Liver (tissue), 9 donors: ENCODE data around the gene PITPNC1. TPM values are rescaled to one million over a fixed set of nuclear protein-coding genes. Genes with fewer than 3 reads are reported as not detected.

Source experiments
- DNase-seq: peaks from one replicate; pipeline ENCODE4 v3.0.0-alpha.2; 2017; ENCODE audit warnings: low spot score
- H3K27ac ChIP-seq, 2 donors: one replicate each; pipeline ENCODE4 v1.7.0; 2013; ENCODE audit warnings: inconsistent platforms in 2 of 2, low read length in 2 of 2, control low read depth in 1 of 2, low read depth in 1 of 2, mild to moderate bottlenecking in 1 of 2
- H3K27me3 ChIP-seq, 4 donors: one replicate each; pipeline versions ENCODE4 v1.6.1 to v1.7.0; 2013; ENCODE audit warnings: low read length in 3 of 4, inconsistent platforms in 1 of 4, mild to moderate bottlenecking in 1 of 4, moderate library complexity in 1 of 4; ENCODE audit not compliant: control insufficient read depth in 4 of 4, insufficient read depth in 4 of 4
- H3K36me3 ChIP-seq, 4 donors: one replicate each; pipeline versions ENCODE4 v1.6.1 to v1.7.0; 2013; ENCODE audit warnings: low read length in 3 of 4, mild to moderate bottlenecking in 3 of 4, low read depth in 1 of 4, moderate library complexity in 1 of 4; ENCODE audit not compliant: control insufficient read depth in 4 of 4, insufficient read depth in 3 of 4
- H3K4me1 ChIP-seq, 4 donors: one replicate each; pipeline versions ENCODE4 v1.6.1 to v1.7.0; 2013; ENCODE audit warnings: low read length in 3 of 4, mild to moderate bottlenecking in 3 of 4, moderate library complexity in 1 of 4; ENCODE audit not compliant: control insufficient read depth in 4 of 4, insufficient read depth in 4 of 4
- H3K4me3 ChIP-seq, 3 donors: one replicate each; pipeline versions ENCODE4 v1.6.1 to v1.7.0; 2013; ENCODE audit warnings: low read length in 3 of 3, control low read depth in 1 of 3, low read depth in 1 of 3, mild to moderate bottlenecking in 1 of 3
- H3K9ac ChIP-seq, 2 donors: one replicate each; pipeline ENCODE4 v1.7.0; 2013; ENCODE audit warnings: low read length in 2 of 2, mild to moderate bottlenecking in 2 of 2, moderate library complexity in 2 of 2, control low read depth in 1 of 2, low read depth in 1 of 2
- H3K9me3 ChIP-seq, 4 donors: one replicate each; pipeline versions ENCODE4 v1.6.1 to v1.7.0; 2013; ENCODE audit warnings: low read length in 3 of 4; ENCODE audit not compliant: control insufficient read depth in 4 of 4
- EGR1 ChIP-seq, 2 donors: IDR thresholded peaks; 2 replicates each; pipeline ENCODE4 v1.6.1; 2016 to 2018; ENCODE audit warnings: antibody characterized with exemption in 2 of 2, low read depth in 2 of 2
- FOXA1 ChIP-seq: IDR thresholded peaks from 2 replicates; pipeline ENCODE4 v1.6.1; 2016; ENCODE audit warnings: antibody characterized with exemption
- FOXA2 ChIP-seq: IDR thresholded peaks from 2 replicates; pipeline ENCODE4 v1.6.1; 2016; ENCODE audit warnings: antibody characterized with exemption
- GABPA ChIP-seq, 2 donors: IDR thresholded peaks in 1 of 2; conservative IDR thresholded peaks in 1 of 2; 2 replicates each; pipeline ENCODE4 v1.6.1; 2016; ENCODE audit warnings: antibody characterized with exemption in 2 of 2, mild to moderate bottlenecking in 1 of 2, moderate library complexity in 1 of 2
- HNF4A ChIP-seq, 2 donors: conservative IDR thresholded peaks; 2 replicates each; pipeline ENCODE4 v1.6.1; 2016; ENCODE audit warnings: antibody characterized with exemption in 2 of 2, mild to moderate bottlenecking in 2 of 2
- HNF4G ChIP-seq: IDR thresholded peaks from 2 replicates; pipeline ENCODE4 v1.6.1; 2016; ENCODE audit warnings: antibody characterized with exemption
- JUND ChIP-seq, 2 donors: IDR thresholded peaks; 2 replicates each; pipeline ENCODE4 v1.6.1; 2016; ENCODE audit warnings: antibody characterized with exemption in 2 of 2
- NR2F2 ChIP-seq: IDR thresholded peaks from 2 replicates; pipeline ENCODE4 v1.6.1; 2016; ENCODE audit warnings: antibody characterized with exemption
- RAD21 ChIP-seq, 2 donors: IDR thresholded peaks; 2 replicates each; pipeline ENCODE4 v1.6.1; 2016; ENCODE audit warnings: antibody characterized with exemption in 2 of 2, mild to moderate bottlenecking in 2 of 2
- RXRA ChIP-seq, 2 donors: IDR thresholded peaks; 2 replicates each; pipeline ENCODE4 v1.6.1; 2017 to 2018; ENCODE audit warnings: antibody characterized with exemption in 2 of 2, mild to moderate bottlenecking in 1 of 2
- SP1 ChIP-seq: IDR thresholded peaks from 2 replicates; pipeline ENCODE4 v1.6.1; 2018; ENCODE audit warnings: antibody characterized with exemption, mild to moderate bottlenecking
- TAF1 ChIP-seq: conservative IDR thresholded peaks from 2 replicates; pipeline ENCODE4 v1.6.1; 2016; ENCODE audit warnings: antibody characterized with exemption, mild to moderate bottlenecking
- YY1 ChIP-seq: IDR thresholded peaks from 2 replicates; pipeline ENCODE4 v1.6.1; 2016; ENCODE audit warnings: antibody characterized with exemption, mild to moderate bottlenecking
- WGBS: extraction: QIAGEN DNeasy Blood & Tissue Kit; methylation state at CpG from one replicate; pipeline ENCODE4 v1.1.7; 2013; 5-methylcytosine and 5-hydroxymethylcytosine counted together
- polyA plus RNA-seq, 2 donors: library from polyadenylated mRNA; stranded (reverse) in 1 of 2; unstranded in 1 of 2; fragments of 200-250 nt in 1 of 2; fragments of >200 nt in 1 of 2; fragmentation: Nextera tagmentation in 1 of 2; extraction: Ambion mirVana in 1 of 2; gene quantifications; one replicate each; pipeline versions ENCODE4 v1.2.1 to v1.2.3, GENCODE V29; 2013 to 2015
- total RNA-seq, 2 donors: library from RNA; depleted of rRNA; stranded (reverse); fragments of >200 nt; gene quantifications; one replicate each; pipeline ENCODE4 v1.2.3, GENCODE V29; 2014
- TF ChIP-seq, protein P1 (sequence below): IDR thresholded peaks from 2 replicates; pipeline ENCODE4 v1.6.1; 2016; ENCODE audit warnings: antibody characterized with exemption, mild to moderate bottlenecking
- TF ChIP-seq, protein P2 (sequence below): IDR thresholded peaks from 2 replicates; pipeline ENCODE4 v1.6.1; 2016; ENCODE audit warnings: antibody characterized with exemption
- TF ChIP-seq, protein P3 (sequence below): IDR thresholded peaks from 2 replicates; pipeline ENCODE4 v1.6.1; 2016; ENCODE audit warnings: antibody characterized with exemption
- TF ChIP-seq, protein P4 (sequence below): IDR thresholded peaks from 2 replicates; pipeline ENCODE4 v1.6.1; 2016; ENCODE audit warnings: antibody characterized with exemption
- TF ChIP-seq, protein P5 (sequence below): fragments of 150-350 bp; IDR thresholded peaks from 2 replicates; pipeline ENCODE4 v1.5.1; 2017; ENCODE audit warnings: improper control_type of control experiment, low read depth, low read length; ENCODE audit not compliant: missing input control
- donor health status: healthy.
- donor health status: healthy.
- donor health status: healthy.
- donor health status: healthy.
- donor health status: healthy.

The PITPNC1 gene
- total and polyA plus RNA-seq, 4 donors: 2.3 to 10.2 (median 5.7) TPM

DNA sequence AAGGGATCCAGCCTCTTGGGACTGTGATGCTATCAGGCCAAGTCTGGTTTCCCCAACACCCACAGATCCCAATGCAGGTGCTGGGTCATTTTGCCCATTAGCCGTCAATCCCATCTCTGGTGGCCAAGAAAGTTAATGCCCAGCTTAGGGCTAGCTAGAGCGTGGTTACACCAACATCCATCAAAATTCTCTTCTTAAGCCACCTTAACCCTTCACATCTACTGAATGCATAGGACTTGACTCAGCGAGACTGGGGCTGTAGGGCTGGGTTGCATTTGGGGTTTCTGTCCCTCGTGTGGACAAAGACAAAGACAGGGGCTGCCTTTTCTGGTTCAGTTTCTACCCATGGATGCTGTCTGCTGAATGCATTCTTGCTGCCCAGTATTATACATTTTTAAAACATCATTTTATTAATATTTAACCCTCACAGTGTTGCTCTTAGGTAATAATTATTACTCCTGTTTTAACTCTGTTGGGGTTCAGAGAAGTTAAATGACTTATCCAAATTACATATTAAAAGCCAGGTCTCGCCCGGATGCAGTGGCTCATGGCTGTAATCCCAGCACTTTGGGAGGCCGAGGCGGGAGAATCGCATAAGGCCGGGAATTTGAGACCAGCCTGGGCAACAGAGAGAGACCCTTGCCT lies 199.5 kb downstream of the PITPNC1 start:
- DNase-seq: no peak
- Histone ChIP-seq H3K27me3 (no peaks in the 10 kb centered on the region), H3K9ac (no peak overlapping the region), H3K27ac (no peak overlapping the region), H3K4me1 (no peaks in the 10 kb centered on the region), H3K9me3 (no peaks in the 10 kb centered on the region), H3K36me3 (peaks cover 0 to 4% (median 0%) of the 10 kb centered on the region in 4 donors), H3K4me3 (no peak overlapping the region)
- WGBS: 97% methylated on average over 10 of the region's 10 CpGs
- TF ChIP-seq HNF4A (conservative IDR thresholded peaks at IDR 0.05): no peak
- no peak for TF ChIP-seq JUND (IDR thresholded peaks at IDR 0.05)
- TF ChIP-seq NR2F2: no peak
- no peak for TF ChIP-seq EGR1 (IDR thresholded peaks at IDR 0.05; ENCODE audit: low read depth in 2 of 2)
- no peak for TF ChIP-seq TAF1

DNA sequence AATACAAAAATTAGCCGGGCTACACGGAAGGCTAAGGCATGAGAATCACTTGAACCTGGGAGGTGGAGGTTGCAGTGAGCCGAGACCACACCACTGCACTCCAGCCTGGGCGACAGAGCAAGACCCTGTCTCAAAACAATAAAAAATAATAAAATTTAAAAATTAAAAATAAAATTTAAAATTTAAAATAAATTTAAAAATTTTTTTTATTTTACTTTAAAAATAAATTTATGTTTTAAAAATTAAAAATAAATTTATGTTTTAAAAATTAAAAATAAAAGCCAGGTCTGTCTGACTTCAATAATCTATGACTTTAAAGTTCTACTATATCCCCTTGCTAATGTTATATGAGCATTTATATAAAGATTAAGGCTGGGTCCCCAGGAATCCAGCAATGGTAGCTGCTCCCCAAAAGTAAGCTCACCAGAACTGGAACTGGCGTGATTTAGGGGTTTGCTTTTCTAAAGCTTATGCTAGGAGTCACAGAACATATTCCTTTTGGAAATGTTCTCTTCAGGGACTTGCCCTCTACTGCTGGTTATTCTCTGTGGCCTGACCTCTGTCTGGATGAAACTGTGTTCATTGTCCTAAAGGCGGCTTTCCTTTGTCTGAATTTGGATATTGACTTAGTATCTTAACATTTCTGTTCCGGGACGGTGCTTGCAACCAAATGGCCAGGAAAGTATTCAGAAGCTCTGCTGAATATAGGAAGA lies 200.5 kb downstream of the PITPNC1 start:
- Histone ChIP-seq H3K27ac (no peak overlapping the region), H3K9ac (no peak overlapping the region)

More for the DNA sequence above, 200.5 kb downstream of the PITPNC1 start:
- H3K27me3 ChIP-seq: no peaks in the 10 kb centered on the region
- 97% methylated on average over 8 of the region's 8 CpGs for WGBS
- H3K4me1 ChIP-seq: no peaks in the 10 kb centered on the region
- no peaks in the 10 kb centered on the region for H3K9me3 ChIP-seq
- no peak overlapping the region for H3K4me3 ChIP-seq
- DNase-seq: no peak
- H3K36me3 ChIP-seq: peaks cover 0 to 4% (median 0%) of the 10 kb centered on the region in 4 donors
- TF ChIP-seq GABPA (IDR thresholded peaks at IDR 0.05 in 1 of 2, conservative IDR thresholded peaks at IDR 0.05 in 1 of 2): no peak
- no peak for TF ChIP-seq SP1
- TF ChIP-seq, protein P1, sequence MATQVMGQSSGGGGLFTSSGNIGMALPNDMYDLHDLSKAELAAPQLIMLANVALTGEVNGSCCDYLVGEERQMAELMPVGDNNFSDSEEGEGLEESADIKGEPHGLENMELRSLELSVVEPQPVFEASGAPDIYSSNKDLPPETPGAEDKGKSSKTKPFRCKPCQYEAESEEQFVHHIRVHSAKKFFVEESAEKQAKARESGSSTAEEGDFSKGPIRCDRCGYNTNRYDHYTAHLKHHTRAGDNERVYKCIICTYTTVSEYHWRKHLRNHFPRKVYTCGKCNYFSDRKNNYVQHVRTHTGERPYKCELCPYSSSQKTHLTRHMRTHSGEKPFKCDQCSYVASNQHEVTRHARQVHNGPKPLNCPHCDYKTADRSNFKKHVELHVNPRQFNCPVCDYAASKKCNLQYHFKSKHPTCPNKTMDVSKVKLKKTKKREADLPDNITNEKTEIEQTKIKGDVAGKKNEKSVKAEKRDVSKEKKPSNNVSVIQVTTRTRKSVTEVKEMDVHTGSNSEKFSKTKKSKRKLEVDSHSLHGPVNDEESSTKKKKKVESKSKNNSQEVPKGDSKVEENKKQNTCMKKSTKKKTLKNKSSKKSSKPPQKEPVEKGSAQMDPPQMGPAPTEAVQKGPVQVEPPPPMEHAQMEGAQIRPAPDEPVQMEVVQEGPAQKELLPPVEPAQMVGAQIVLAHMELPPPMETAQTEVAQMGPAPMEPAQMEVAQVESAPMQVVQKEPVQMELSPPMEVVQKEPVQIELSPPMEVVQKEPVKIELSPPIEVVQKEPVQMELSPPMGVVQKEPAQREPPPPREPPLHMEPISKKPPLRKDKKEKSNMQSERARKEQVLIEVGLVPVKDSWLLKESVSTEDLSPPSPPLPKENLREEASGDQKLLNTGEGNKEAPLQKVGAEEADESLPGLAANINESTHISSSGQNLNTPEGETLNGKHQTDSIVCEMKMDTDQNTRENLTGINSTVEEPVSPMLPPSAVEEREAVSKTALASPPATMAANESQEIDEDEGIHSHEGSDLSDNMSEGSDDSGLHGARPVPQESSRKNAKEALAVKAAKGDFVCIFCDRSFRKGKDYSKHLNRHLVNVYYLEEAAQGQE: no peak
- no peak for TF ChIP-seq RAD21 (IDR thresholded peaks at IDR 0.05)
- no peak for TF ChIP-seq JUND (IDR thresholded peaks at IDR 0.05)
- TF ChIP-seq, protein P2, sequence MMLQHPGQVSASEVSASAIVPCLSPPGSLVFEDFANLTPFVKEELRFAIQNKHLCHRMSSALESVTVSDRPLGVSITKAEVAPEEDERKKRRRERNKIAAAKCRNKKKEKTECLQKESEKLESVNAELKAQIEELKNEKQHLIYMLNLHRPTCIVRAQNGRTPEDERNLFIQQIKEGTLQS: no peak
- TF ChIP-seq TAF1: no peak
- TF ChIP-seq NR2F2: no peak
- TF ChIP-seq HNF4A (conservative IDR thresholded peaks at IDR 0.05): no peak
- TF ChIP-seq HNF4G: no peak
- TF ChIP-seq, protein P3, sequence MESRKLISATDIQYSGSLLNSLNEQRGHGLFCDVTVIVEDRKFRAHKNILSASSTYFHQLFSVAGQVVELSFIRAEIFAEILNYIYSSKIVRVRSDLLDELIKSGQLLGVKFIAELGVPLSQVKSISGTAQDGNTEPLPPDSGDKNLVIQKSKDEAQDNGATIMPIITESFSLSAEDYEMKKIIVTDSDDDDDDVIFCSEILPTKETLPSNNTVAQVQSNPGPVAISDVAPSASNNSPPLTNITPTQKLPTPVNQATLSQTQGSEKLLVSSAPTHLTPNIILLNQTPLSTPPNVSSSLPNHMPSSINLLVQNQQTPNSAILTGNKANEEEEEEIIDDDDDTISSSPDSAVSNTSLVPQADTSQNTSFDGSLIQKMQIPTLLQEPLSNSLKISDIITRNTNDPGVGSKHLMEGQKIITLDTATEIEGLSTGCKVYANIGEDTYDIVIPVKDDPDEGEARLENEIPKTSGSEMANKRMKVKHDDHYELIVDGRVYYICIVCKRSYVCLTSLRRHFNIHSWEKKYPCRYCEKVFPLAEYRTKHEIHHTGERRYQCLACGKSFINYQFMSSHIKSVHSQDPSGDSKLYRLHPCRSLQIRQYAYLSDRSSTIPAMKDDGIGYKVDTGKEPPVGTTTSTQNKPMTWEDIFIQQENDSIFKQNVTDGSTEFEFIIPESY: no peak
- no peak for TF ChIP-seq YY1
- TF ChIP-seq, protein P4, sequence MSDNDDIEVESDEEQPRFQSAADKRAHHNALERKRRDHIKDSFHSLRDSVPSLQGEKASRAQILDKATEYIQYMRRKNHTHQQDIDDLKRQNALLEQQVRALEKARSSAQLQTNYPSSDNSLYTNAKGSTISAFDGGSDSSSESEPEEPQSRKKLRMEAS: no peak
- TF ChIP-seq FOXA2: no peak
- TF ChIP-seq, protein P5, sequence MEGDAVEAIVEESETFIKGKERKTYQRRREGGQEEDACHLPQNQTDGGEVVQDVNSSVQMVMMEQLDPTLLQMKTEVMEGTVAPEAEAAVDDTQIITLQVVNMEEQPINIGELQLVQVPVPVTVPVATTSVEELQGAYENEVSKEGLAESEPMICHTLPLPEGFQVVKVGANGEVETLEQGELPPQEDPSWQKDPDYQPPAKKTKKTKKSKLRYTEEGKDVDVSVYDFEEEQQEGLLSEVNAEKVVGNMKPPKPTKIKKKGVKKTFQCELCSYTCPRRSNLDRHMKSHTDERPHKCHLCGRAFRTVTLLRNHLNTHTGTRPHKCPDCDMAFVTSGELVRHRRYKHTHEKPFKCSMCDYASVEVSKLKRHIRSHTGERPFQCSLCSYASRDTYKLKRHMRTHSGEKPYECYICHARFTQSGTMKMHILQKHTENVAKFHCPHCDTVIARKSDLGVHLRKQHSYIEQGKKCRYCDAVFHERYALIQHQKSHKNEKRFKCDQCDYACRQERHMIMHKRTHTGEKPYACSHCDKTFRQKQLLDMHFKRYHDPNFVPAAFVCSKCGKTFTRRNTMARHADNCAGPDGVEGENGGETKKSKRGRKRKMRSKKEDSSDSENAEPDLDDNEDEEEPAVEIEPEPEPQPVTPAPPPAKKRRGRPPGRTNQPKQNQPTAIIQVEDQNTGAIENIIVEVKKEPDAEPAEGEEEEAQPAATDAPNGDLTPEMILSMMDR: no peak
- no peak for TF ChIP-seq RXRA (IDR thresholded peaks at IDR 0.05)
- no peak for TF ChIP-seq FOXA1
- no peak for TF ChIP-seq EGR1 (IDR thresholded peaks at IDR 0.05; ENCODE audit: low read depth in 2 of 2)
